Ascending aorta (tissue), 2 donors: ENCODE measurements around the gene NPR2. TPM values are rescaled to one million over a fixed set of nuclear protein-coding genes. Genes with fewer than 3 reads are reported as not detected.
A peak's percentile ranks its signal among the peaks of the same experiment; 100 is the strongest.

Source experiments
- DNase-seq, 2 donors: peaks; one replicate each; pipeline ENCODE4 v3.0.0-alpha.2; 2019; ENCODE audit warnings: low spot score in 2 of 2
- H3K27ac ChIP-seq, 2 donors: fragments of 200-600 bp; sonication (generic); one replicate each; pipeline ENCODE4 v1.5.1; 2016 to 2017; ENCODE audit warnings: mild to moderate bottlenecking in 1 of 2
- H3K27me3 ChIP-seq: fragments of 200-600 bp; sonication (generic); one replicate; pipeline ENCODE4 v1.5.1; 2017
- H3K36me3 ChIP-seq, 2 donors: fragments of 200-600 bp; sonication (generic); one replicate each; pipeline ENCODE4 v1.5.1; 2016
- H3K4me1 ChIP-seq, 2 donors: fragments of 200-600 bp; sonication (generic); one replicate each; pipeline ENCODE4 v1.5.1; 2016 to 2017; ENCODE audit warnings: mild to moderate bottlenecking in 1 of 2
- H3K4me3 ChIP-seq, 2 donors: fragments of 200-600 bp; sonication (generic); one replicate each; pipeline ENCODE4 v1.5.1; 2016 to 2017; ENCODE audit warnings: mild to moderate bottlenecking in 1 of 2
- H3K9me3 ChIP-seq, 2 donors: fragments of 200-600 bp; sonication (generic); one replicate each; pipeline ENCODE4 v1.5.1; 2016
- CTCF ChIP-seq, 3 experiments: fragments of 200-600 bp in 2 of 3; fragments of 450-650 bp in 1 of 3; sonication (generic) in 2 of 3; IDR thresholded peaks; one replicate each; pipeline ENCODE4 v1.5.1; 2016 to 2019; ENCODE audit warnings: antibody characterized with exemption in 3 of 3, mild to moderate bottlenecking in 1 of 3, moderate library complexity in 1 of 3
- intact Hi-C: fragments of 100-400 bp; cut with DNase I; formaldehyde crosslinking; loops from one replicate; pipeline ENCODE4 v1.15.1; 2023
- total RNA-seq: library from RNA; depleted of rRNA; stranded (reverse); fragments of >200 nt; gene quantifications from one replicate; pipeline ENCODE4 v1.1.0, GENCODE V29; 2016

Gene NPR2
- total RNA-seq, 1 donor from 2014 or later, result 7.3 TPM

DNA sequence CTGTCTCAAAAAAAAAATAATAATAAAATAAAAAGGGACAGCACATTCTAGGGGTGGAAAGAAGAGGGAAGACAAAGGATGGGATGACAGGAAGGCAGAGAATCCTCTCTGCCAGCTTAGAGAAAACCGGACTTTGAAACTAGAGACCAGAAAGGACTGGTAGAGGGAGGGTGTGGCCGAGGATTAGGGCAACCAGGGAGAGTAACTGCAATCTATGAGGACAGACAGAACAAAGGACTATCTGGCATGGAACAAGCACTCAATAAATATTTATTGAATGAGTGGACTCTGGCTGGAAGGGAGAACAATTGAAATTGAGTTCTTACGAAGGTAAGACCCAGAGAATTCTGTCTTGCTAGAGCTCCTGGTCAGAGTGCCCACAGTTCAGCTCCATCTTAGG, 44.8 kb upstream of the NPR2 start:
- H3K27ac ChIP-seq, result peak overlapping the region in 1 of 2 donors; percentile 94
- H3K27me3 ChIP-seq, result no peaks in the 10 kb centered on the region
- H3K36me3 ChIP-seq, result peaks cover 29 to 42% of the 10 kb centered on the region in 2 donors
- peak in 1 of 2 donors; percentile 39 for DNase-seq
- no peak for TF ChIP-seq CTCF (IDR thresholded peaks at IDR 0.05)
- H3K4me3 ChIP-seq, result peak overlapping the region; percentile 87 to 94
- intact Hi-C loops, result loop anchor here (5.0 kb wide), 1 partner anchor 139 kb away; the partner anchor contains the start of gene TESK1
- no peaks in the 10 kb centered on the region for H3K9me3 ChIP-seq
- H3K4me1 ChIP-seq, result peaks cover 10 to 34% of the 10 kb centered on the region in 2 donors

DNA sequence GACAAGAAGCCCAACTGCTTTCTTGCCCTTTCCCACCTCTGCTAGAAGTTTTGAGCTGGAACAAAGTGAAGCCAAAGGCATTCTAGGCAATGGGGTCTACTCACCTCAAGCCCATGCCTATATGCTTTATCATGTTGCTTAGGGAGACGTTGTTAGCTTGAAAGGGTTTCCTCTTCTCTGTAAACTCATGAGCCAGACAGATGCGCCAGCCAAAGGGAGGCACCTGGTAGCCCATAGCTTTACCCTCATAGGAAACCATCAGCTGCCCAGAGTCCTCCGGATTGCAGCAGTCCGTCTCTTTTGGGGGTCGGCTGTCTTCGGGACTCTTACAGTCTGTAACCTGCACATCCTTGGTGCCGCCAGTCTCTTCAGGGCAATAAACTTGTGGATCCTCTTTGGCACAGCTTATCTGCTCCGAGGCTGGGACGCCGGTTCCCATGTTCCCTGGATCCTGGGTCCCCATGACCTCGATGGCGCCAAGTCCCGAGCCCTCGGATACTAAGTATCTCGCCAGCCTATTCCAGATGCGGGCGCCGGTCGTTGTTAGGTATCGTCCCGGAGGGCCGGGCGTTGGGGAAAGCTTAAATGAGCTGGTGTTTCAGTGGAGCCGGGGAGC, 43.0 kb upstream of the NPR2 start:
- peaks cover 10 to 34% of the 10 kb centered on the region in 2 donors for H3K4me1 ChIP-seq
- peak overlapping the region; percentile 87 to 94 for H3K4me3 ChIP-seq
- H3K27ac ChIP-seq, result peak overlapping the region; percentile 94 to 96
- TF ChIP-seq CTCF (IDR thresholded peaks at IDR 0.05), result no peak
- no peaks in the 10 kb centered on the region for H3K27me3 ChIP-seq
- DNase-seq, result no peak
- peaks cover 35 to 45% of the 10 kb centered on the region in 2 donors for H3K36me3 ChIP-seq
- H3K9me3 ChIP-seq, result no peaks in the 10 kb centered on the region
- intact Hi-C loops, result loop anchor here (2.0 to 5.0 kb wide), 2 partner anchors 66 to 141 kb away; partner anchors contain the start of genes HINT2 and TESK1

DNA sequence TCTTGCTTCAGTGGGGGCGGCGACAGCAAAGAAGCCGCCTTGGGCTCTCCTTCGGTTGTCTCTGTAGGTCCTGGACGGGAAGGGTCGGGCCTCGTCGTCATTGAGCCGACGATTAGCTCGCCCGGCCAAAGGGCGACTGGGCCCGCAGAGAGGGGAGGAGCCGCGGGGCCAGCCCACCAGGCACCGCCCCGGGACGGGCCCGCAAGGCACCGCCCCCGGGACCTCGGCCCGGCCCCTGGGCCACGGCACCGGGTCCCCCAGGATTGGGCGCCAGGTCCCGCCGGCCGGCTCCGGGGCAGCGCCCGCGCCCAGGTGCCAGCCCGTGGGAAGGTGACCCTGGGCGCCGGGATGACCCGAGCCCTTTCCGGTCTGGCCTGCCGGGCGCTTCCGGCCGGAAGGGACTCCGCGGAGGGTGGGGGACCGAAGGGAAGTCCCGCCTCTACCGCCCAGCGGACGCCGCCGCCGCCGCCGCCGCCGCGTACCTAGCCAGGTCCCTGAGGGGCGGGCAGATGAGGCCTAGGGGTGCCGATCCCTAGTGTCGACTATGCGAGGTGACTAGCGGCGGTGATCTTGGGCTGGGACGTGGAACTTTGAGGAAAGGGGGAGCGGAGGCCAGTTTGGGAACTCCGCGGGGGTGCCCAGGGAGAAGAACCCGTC, 42.4 kb upstream of the NPR2 start, which contains the start of the genes GBA2 and RGP1:
GBA2 (minus strand) TSS at position 371 of the 657 bp plus-strand sequence. CDS start 524 bp downstream, outside the sequence.
RGP1 (plus strand) TSS at position 430 of the 657 bp plus-strand sequence. CDS start 469 bp downstream, outside the sequence.
- no peak for TF ChIP-seq CTCF (IDR thresholded peaks at IDR 0.05)
- no peaks in the 10 kb centered on the region for H3K9me3 ChIP-seq
- peak within 1 kb of the TSS; percentile 94 to 96 for H3K27ac ChIP-seq
- H3K36me3 ChIP-seq, result peaks cover 34 to 45% of the 10 kb centered on the region in 2 donors
- H3K4me1 ChIP-seq, result peaks cover 10 to 33% of the 10 kb centered on the region in 2 donors
- DNase-seq, result peak in 1 of 2 donors; percentile 89
- H3K27me3 ChIP-seq, result no peaks in the 10 kb centered on the region
- intact Hi-C loops, result loop anchor here (1.0 to 5.0 kb wide), 3 partner anchors 17 to 142 kb away; partner anchors contain the start of genes CREB3, HINT2, TESK1 and TLN1
- H3K4me3 ChIP-seq, result peak within 1 kb of the TSS; percentile 87 to 94

DNA sequence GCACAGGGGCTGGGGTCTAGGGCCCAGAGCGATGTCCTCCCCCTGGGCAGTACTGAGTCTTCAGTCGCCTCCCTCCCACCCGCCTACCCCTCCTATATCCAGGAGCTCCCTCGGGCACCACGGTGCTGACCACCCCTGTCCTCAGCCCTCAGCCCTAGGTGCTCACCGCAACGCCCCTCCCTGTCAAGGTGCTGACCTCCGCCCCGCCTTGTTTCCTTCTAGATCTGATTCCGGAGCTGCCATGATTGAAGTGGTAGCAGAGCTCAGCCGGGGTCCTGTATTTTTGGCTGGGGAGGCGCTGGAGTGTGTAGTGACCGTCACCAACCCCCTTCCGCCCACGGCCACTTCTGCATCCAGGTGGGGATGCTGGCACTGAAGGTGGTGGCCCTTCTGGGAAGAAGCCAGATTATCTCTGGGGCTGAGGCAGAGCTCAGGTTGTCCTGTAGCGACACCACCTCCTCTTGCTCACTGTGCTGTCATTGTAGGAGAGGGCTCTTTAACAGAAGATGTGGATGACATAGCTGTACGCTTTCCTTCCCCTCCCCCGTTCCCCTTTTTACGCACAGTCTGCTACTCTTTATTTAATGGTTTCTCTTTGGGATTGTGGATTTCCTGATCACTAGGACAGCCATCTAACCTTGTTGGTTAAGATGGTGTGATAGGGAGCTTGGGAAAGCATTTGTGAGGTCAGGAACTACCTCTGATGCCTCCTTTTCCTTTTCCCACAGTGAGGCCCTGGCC, 41.7 kb upstream of the NPR2 start:
- H3K4me1 ChIP-seq, result peaks cover 10 to 31% of the 10 kb centered on the region in 2 donors
- peak in 1 of 2 donors; percentile 72 for DNase-seq
- peak in 1 of 3 experiments; percentile 5 for TF ChIP-seq CTCF (IDR thresholded peaks at IDR 0.05)
- peak overlapping the region; percentile 94 to 96 for H3K27ac ChIP-seq
- no peaks in the 10 kb centered on the region for H3K27me3 ChIP-seq
- peaks cover 30 to 45% of the 10 kb centered on the region in 2 donors for H3K36me3 ChIP-seq
- no peaks in the 10 kb centered on the region for H3K9me3 ChIP-seq
- intact Hi-C loops, result loop anchor here (1.0 to 5.0 kb wide), 3 partner anchors 17 to 142 kb away; partner anchors contain the start of genes CREB3, HINT2, TESK1 and TLN1
- peak overlapping the region; percentile 87 to 94 for H3K4me3 ChIP-seq

GRCh38 chr9:35750256-35750531, 41.2 kb upstream of the NPR2 start:
- Histone ChIP-seq H3K4me1 (peaks cover 10 to 26% of the 10 kb centered on the region in 2 donors), H3K4me3 (peak overlapping the region; percentile 87 to 94), H3K36me3 (peaks cover 29 to 41% of the 10 kb centered on the region in 2 donors), H3K9me3 (no peaks in the 10 kb centered on the region), H3K27ac (peak overlapping the region; percentile 94 to 96), H3K27me3 (no peaks in the 10 kb centered on the region)
- intact Hi-C loops, result no loop called here
- no peak for TF ChIP-seq CTCF (IDR thresholded peaks at IDR 0.05)
- no peak for DNase-seq
